HG02938 (cell line): ENCODE results near the gene ANO3.
"Not testable (repeated sequence)": the region's sequence is repeated elsewhere in the genome, so short reads cannot be mapped to it uniquely, and the experiment has no call there.

Experiments used
- ATAC-seq: cut with Tn5 transposase; IDR thresholded peaks from one replicate; pipeline ENCODE4 v1.9.1; 2021; ENCODE audit warnings: mild to moderate bottlenecking, moderate library complexity; ENCODE audit not compliant: unreplicated experiment

ANO3 gene

DNA sequence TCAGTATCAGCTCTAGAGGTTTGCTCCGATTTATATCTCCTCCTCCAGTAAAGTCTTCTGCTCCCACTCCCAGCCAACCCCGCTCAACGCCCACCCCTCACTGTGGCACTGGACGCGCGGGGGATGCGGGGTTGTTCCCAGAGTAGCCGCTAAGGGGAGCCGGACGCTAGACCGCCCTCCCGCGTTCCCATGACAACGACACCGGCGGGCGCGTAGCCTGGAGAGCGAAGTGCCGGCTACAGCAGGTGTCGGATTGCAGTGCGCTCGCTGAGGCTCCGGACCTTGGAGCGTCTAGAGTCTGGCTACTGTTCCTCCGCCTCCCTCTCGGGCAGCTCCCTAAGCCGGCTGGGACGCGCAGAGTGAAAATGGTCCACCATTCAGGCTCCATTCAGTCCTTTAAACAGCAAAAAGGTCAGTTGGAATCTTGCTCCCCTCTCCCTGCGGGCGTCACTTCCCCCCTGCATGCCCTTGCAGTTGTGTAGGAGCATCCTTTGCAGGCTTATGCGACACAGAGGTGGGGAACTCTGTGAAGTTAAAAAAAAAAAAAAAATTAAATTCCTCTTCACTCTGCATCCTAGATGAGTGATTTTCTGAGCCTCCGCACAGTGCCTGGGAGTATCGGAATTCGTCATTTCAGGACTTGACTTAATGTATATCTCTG is at the start of gene ANO3:
TSS of gene ANO3 (plus strand) at position 220 of the 661 bp plus-strand sequence. CDS start at position 366, 146 bp downstream.
- peak; percentile 90 for ATAC-seq

DNA sequence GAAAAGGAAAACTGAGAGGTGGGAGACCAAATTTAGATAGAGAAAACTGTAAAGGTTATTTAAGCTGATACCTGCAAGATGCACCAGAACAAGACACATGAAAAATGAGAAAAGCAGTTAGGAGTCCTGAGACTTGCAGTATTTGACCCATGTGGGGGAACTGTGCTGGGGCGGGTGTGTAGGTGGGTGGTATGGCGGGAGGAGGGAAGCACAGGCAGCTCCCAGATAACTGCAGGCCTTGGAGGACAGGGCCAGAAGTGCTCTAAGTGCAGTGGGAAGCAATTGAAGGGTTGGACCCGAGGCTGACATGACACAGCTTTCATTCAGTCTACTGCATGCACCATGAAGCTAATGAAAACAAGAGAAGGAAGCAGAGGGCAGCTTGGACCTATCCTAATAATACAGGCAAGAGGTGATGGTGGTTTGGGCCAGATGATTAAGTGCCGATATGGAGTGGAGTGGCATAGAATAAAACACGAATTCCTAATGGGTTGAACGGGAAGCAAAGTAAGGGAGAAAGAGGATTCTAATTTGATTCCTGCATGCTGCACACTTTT is 48.0 kb upstream of the ANO3 start:
- no peak for ATAC-seq

DNA sequence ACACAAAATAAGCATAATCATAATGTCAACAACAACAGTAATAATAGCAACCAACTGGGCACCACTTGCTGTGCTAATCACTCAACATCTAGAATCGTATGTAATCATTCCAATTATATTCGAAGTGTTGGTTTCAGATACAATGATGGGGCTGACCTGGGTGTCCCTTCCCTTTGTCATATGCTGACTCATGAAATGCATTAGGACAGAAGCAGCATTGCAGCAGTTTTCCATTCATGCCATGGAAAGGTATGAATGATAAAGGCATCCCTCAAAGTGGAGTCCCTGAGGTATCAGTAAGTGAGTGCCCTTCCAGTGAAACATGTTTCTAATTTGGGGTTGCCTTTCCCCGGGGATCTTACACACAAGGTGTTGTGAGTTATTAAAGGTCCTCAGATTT is 46.3 kb upstream of the ANO3 start:
- no peak for ATAC-seq

DNA sequence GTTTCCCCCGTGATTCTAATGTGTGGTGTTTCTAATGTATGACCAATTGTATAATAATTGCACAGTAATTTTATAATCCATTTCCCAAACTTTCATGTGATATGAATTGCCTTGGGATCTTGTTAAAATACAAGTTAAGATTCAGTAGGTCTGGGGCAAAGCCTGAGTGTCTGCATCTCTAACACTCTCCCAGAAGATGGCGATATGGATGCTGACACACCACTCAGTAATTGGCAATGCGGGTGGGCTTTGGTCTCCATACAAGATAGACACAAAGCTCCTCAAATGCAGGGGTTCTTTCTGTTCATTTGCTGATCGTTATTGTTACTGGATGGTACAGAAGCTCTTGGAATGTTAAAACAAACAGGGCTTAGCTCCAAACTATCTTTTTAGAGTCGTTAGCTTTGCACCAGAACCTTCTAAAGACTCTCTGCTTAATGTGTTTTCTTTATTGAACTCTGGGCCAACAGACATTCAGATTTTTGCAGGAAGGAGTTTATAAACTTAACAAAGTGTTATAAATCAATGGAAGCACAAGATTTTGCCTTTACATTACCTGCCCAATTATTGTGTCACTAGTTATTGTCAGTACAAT is 45.4 kb upstream of the ANO3 start:
- no peak for ATAC-seq

DNA sequence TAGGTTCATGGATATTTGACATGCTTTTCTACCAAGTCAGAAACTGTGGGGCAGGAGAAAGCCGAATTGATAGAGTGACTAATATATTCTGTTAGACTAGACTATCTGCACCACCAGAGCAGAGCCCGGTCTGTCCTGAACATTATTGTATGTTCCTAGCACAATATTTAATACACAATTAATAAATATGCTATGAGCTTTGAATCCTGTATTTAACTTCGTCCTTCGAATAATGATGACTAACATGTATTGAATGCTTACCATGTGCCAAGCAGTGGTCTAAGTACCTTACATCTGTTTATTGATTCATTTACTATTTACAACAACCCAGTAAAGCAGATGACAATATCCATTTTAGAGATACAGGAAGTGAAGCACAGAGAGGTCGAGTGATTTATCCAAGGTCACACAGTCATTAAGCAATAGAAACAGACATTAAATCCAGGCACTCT is 44.8 kb upstream of the ANO3 start:
- no peak for ATAC-seq

DNA sequence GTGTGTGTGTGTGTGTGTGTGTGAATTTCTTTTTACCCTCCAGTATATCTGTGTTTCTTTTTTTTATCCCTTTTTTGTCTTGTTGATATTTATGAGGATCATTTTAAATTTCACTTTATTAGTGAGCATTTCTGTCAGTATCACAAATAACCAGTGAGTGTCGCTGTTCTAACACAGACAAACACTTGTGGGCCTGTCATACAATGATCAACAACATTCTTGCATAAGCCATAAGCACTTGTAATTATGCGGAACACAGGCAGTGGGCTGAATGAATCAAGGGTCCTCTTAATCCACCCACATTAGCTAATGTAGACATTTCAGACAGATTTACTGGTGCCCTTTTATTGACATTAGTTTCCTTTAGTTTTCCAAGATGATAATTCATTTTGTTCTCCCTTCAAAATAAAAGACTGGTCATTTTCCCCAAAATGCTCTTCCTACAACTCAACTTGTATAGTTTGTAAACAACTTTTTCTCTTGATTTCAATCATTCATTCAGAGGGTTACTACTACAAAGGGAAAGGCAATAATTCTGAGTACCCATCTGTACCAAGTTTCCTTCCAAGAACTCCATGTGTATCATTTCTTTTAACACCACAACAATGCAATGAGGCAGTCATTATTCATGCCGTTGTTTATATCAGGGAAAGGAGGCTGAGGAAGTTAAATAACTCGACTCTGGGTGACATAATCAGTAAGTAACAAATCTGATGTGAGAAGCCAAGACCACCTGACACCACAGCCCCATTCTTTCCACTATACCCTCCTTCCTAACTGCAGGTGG is 34.5 kb upstream of the ANO3 start:
- peak; percentile 95 for ATAC-seq

DNA sequence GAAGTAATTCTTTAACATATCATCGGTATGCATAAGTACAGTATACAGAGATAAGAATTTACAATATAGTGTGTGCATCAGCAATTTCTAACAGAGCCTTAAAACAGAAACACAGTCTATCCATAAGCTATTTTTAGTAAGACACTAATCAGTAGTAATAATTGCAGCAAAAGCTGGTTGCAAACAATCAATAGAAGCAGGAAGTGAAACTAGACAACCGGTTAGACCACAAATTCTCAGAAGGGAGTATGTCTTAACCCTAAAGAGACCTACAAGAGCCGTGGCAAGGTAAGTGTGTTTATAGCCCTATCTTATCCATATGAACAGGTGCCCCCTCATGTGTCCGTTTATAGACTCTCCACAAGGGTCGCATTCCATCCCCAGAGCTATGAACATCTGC is 15.6 kb upstream of the ANO3 start:
- ATAC-seq, result not testable (repeated sequence)

DNA sequence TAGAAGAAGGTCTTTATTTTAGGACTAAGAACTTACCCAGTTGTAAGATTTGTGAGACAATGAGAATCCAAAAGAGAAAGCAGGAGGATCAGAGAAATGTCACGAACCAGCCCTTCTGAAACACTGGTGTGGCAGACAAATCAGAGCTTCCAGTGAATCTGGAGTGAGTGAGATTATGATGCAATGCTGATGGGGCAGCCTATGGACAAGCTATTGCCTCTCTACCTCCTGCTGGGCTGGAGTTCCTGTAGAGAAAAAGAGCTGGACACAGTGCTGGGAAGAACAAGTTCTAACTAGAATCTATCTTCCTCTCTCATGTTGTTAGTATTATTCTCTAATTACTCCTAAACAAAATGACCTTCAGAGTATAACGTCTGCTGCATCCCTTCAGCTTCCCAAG is 12.0 kb upstream of the ANO3 start:
- ATAC-seq, result no peak

DNA sequence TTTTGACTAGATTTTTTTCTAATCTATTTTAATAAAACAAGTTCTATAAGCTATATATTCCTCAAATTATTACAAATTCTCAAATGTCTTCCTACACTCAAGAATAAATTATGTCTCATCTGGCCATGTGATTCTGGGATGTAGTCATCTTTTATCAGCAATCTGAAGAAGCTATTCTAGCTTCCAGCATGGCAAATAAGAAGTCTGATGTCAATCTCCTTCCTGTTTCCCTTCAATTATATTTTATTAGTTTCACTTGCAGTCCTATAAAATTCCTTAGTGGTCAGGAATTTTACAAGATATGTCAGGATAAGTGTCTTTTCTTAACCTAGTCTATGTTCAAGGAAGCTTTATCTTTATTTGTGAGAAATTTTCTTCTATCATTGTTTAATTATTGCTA is 10.4 kb upstream of the ANO3 start:
- ATAC-seq, result no peak

DNA sequence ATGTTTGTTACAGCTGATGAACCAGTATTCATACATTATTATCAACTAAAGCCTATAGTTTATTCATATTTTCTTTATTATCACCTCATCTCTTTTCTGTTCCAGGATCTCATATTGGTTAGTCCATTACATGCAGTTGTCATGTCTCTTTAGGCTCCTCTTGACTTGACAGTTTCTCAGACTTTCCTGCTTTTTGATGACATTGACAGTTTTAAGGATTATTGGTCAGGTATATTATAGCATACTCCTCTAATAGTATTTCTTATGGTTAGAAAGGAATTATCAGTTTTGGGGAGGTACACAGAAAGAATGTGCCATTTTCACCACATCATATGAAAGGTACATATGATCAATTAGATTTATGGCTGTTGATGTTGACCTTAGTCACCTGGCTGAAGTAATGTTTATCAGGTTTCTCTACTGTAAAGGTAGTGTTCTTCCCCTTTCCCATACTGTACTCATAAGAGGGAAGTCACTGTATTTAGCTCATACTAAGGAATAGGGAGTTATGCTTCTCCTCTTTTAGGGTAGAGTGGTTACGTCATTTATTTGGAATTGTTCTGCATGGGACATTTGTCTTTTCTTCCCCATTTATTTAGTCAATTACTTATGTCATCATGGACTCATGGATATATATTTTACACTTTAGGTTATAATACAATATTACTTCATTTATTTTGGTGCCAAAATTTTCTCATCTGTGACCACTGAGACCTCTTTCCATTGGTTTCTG is 9.4 kb upstream of the ANO3 start:
- ATAC-seq, result no peak

DNA sequence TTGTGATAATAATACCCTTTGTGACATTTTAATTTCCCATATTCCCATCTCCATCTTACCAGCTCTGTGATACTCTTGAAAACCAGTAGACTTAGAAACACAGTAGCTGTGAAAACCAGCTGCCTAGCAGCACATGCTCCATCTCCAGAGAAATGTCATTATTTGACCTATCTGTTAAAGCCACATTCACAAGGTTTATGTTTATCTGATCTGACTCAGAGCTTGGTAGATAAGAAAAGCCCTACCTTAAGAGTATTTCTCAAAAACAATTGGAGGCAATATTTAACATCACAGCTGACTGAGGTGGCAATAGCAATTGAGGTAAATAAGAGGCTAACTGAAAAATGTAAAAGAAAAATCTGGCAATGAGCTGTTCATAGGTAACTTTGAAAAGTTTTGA is 8.1 kb upstream of the ANO3 start:
- no peak for ATAC-seq

DNA sequence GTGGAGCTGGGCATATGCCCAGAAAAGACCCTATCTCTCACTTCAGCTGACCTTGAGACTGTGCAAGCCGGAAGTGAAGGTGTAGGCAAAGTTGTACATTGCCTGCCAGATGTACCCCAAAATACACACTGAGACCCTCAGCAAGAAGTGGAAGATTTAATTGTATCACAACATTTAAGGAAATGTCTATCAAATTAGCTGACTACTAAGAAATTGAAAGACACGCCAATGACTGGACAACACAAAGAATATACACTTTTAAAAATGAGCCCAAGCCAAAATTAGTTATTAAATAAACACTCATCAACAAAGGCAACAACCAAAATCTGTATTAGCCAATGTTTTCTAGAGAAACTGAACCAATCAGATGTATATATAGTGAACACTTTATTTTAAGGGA is 7.7 kb upstream of the ANO3 start:
- ATAC-seq, result no peak

DNA sequence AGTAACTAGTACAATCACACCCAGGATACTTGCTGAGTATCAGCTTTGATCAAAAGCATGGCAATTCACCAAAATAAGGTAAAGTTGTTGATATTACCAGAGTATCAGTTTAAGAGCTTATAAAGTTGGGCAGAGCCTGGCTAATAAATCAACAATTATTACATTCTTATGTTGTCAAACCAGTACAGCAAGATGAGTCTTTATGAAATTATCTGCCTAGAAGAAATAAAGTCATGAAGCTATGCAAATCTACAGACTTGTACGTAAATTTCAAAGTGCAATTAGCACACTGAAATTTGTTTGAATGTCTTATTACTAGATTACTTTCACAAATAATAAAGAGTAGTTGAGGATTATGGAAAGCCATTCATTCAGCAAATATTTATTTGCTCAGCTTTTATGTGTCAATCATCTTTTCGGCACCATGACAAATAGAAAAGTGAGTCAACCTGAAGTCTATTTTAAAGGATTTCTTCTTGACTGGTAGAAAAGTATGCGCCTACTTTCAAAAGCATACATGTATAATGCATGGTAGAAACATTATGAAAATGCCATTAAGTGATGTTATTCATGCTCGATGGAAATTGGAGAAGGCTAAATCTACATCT is 5.0 kb upstream of the ANO3 start:
- no peak for ATAC-seq

DNA sequence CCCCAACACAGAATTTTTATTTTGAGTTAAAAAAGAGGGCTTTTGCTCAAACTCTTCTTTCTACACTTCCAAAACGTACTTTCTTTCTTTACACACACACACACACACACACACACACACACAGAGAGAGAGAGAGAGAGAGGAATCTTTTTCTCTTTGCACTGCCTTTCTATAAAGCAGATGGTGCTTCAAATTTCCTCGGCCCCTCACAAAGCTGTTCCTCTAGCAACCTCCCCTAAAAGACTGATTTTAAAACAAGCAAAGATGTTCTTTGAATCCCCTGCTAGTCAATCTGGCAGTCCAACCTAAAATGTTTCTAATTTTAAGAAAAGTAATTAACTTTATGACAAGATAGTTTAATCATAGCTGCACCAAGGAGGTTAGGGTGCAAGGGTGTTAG is 2.7 kb upstream of the ANO3 start:
- no peak for ATAC-seq

DNA sequence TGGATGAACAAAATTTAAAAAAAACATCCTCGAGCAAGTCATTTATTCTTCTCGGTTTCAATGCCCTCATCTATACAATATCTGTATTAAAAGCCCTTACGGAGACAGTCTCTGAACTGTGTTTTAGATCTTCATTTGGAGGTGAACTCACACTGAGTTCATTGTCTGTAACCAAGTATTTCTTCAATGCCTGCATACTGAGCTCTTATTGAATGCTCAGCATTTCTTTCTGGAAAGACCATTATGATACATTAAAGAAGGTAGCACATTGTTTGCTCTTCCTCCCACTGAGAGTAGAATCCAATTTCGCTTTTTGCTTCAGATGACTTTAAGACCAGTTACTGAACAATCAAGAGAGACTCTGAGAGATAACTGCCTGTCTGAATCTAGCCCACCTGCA is 1.7 kb upstream of the ANO3 start:
- ATAC-seq, result no peak

DNA sequence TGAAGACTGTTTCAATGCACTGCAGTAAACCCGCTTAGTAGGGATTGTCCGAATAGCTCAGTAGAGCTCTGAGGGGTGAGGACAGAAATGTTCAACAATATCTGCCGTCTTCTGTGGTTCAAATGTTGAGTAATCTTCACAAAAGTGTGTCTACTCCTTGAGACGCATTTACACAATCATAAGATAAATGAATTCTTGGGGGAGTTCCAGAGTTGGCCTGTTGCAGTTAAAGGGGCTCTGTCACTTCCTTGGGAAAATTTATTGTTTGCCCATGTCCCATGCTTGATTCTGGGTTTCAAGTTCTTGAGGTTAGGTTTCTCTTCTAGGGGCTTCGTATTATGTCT is 614 bp downstream of the ANO3 start:
- ATAC-seq, result no peak

DNA sequence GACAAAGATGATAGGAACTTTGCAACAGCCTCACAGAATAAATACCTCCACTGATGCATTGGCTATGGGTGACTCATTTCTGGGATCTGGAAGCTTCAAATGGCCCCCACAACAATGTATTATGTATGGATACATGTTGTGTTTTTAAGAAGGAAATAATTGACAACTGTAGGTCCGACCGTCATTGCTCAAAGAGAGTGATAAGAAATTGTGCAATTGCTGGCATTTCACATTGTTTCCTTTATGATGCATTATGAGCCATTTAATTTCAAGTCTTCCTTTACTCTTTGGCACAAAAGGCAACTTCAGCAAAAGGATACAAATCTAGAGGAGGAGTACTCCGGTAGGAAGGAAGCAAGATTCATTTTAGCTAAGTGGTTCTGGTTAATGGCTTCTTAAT is 2.0 kb downstream of the ANO3 start:
- ATAC-seq, result no peak

DNA sequence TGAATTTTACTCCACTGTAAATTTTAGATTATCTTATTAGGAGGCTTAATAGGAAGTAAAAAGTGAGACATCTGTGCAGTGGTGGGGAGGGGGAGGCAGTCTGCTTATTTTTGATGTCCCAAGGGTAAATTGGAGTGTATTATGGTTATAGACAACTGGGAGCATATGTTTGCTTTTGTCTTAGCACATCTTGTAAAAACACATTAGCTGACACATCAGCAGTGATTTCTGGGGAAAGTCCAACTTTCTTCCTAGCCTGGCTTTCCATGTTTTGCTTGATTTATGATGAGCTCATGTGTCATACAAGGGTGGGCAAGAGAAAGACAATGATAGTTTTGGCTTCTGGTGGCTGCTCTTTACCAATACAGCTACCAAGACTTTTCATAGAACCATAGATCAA is 4.0 kb downstream of the ANO3 start:
- ATAC-seq, result no peak

DNA sequence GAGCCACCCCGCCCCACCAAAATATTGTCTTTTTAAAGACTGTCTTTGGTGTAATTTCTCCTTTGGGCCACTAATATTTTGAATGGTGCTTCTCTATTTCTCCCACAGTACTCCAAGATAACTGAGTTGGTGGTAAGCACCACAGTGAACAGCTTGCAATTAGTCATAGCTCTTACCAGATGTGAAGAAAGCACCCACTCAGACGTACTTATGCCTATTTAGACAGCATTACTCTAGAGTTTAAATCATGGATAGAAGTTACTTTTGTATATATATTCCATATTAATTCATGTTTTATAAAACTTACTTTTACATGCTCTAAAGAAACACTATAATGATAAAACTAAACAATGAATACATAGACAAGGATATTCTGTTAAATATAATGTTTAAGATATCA is 12.7 kb downstream of the ANO3 start:
- ATAC-seq, result no peak

DNA sequence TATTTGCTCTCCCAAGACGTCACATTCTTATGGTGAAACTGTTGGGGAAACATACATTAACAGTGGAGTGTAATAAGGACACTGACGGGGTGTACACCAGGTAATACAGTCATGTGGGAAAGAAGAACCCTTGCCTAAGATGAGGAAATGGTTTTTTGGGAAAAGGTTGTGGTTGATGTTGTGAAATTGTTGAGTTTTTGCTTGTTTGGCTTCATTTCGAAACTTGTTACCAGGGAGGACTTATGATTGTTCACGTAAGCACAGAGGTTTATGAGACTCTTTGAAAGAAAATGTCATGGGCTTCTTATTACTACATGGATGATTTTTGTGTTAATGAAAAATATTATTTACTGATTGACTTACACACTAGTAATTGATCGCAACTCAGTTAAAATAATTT is 16.8 kb downstream of the ANO3 start:
- no peak for ATAC-seq

DNA sequence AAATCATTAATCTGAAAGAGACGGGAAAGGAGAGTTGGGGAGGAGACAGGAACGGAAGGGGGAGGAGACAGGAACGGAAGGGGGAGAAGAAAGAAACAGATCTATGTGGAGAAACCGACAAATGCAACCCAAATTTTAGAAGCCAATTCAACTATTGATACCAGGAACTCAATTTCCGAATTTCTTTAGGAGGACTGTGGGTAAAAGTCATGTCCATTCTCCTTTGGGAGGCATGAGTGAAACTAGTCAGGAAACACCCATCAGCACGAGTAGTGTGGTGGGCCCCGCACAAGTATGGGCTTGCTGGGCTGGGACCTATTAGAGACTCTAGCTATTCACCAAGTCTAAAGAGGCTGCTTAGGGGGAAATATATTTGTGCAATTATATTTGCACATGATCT is 18.1 kb downstream of the ANO3 start:
- ATAC-seq, result no peak
